ENCODE results near the gene EN2. TPM values are rescaled to one million over a fixed set of nuclear protein-coding genes. Genes with fewer than 3 reads are reported as not detected.

EN2 gene
- total and polyA plus RNA-seq, 12 donors = 0.07 to 0.42 (median 0.13) TPM; not detected in 3

DNA sequence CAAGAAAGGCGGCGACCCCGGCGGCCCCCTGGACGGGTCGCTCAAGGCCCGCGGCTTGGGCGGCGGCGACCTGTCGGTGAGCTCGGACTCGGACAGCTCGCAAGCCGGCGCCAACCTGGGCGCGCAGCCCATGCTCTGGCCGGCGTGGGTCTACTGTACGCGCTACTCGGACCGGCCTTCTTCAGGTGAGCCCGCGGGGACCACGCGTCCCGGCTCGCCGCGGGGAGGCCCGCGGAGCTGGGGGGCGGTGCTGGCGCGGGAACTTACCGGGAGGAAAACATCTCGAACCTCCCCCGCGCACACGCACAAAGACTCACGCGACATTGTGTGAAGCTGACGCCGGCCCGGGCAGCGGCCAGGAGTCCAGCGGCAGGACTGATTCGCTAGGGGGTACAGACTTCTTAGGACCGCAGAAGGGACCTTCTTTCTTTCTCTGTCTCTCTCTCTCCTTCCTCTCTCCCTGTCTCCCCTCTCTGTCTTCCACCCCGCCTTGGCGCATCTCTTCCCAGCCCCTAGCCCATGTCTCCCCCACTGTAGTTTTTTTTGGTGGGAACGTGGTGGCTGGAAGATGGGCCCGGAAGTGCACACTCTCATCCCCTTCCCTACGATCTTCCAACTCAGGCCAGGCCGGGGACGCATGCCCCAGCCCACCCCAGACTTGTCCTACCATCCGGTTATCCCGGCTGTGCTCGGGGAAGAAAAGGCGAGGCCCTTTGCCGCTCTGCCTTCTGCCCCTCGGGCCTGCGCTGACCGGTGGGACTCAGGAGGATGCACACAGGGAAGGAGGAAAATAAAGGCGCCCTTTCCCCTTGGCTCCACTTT is 1.2 kb downstream of the EN2 start:
- no peaks in the 10 kb centered on the region for H3K36me3 ChIP-seq (replicated peaks in 1 of 2)
- peaks cover 21 to 22% of the 10 kb centered on the region in 2 donors for H3K4me1 ChIP-seq (replicated peaks in 1 of 2)

DNA sequence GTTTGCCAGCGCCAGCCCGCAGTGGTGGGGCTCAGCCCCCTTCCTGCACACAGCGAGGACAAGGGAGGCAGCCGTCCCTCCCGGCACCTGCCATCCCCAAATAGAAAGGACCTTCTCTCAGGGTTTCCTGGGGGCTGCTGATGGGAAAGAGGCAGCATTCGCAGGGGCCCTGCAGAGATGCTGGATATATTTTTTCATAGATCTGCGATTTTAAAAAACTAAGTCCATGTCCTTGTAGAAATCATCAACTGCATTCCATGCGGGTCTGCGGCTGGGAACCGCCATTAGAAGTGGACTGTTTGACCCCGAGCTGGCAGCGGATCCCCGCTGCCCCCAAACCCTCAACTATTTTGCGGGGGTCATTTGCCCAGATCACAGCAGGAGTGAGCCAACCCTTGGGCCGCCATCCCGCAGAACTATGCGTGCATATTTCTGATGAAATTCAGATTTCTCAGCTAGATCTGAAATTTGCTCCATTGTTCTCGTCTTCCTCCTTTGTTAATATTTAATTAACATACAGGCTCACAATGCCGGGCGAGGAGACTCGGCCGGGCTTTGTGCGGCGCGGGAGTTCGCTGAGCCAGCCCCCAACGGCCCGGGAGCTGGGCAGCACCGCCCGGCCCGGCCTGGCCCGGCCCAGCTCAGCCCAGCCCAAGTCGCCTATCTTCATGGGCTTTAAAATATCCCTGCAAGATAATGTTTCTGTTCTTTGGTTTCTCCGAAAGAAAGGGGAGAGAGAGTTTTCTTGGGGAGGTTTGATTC is 2.0 kb downstream of the EN2 start:
- no peak for DNase-seq
- no peaks in the 10 kb centered on the region for H3K9me3 ChIP-seq (replicated peaks in 1 of 3)
- 9 to 15% (median 10%) methylated on average over 22 to 34 of the region's 34 CpGs for WGBS, 4 donors
- intact Hi-C loops (cut with DNase I) = no loop called here
- peaks cover 17 to 22% of the 10 kb centered on the region in 2 donors for H3K4me1 ChIP-seq (replicated peaks in 1 of 2)
- H3K4me3 ChIP-seq = no peak overlapping the region
- H3K27ac ChIP-seq = no peak overlapping the region
- peaks cover 94% of the 10 kb centered on the region for H3K27me3 ChIP-seq
- no peaks in the 10 kb centered on the region for H3K36me3 ChIP-seq (replicated peaks in 1 of 2)
- TF ChIP-seq POLR2A (IDR thresholded peaks at IDR 0.05) = no peak
- TF ChIP-seq, protein P1, sequence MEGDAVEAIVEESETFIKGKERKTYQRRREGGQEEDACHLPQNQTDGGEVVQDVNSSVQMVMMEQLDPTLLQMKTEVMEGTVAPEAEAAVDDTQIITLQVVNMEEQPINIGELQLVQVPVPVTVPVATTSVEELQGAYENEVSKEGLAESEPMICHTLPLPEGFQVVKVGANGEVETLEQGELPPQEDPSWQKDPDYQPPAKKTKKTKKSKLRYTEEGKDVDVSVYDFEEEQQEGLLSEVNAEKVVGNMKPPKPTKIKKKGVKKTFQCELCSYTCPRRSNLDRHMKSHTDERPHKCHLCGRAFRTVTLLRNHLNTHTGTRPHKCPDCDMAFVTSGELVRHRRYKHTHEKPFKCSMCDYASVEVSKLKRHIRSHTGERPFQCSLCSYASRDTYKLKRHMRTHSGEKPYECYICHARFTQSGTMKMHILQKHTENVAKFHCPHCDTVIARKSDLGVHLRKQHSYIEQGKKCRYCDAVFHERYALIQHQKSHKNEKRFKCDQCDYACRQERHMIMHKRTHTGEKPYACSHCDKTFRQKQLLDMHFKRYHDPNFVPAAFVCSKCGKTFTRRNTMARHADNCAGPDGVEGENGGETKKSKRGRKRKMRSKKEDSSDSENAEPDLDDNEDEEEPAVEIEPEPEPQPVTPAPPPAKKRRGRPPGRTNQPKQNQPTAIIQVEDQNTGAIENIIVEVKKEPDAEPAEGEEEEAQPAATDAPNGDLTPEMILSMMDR (IDR thresholded peaks at IDR 0.05) = no peak

More for the DNA sequence above, 1.2 kb downstream of the EN2 start:
- no peaks in the 10 kb centered on the region for H3K9me3 ChIP-seq (replicated peaks in 1 of 3)
- TF ChIP-seq, protein P1 (IDR thresholded peaks at IDR 0.05) = no peak
- no peak for TF ChIP-seq POLR2A (IDR thresholded peaks at IDR 0.05)
- H3K27me3 ChIP-seq = peaks cover 94% of the 10 kb centered on the region
- intact Hi-C loops (cut with DNase I) = no loop called here
- H3K4me3 ChIP-seq = peak overlapping the region in 1 of 4 donors; percentile 42
- WGBS, 4 donors = 3 to 6% (median 4%) methylated on average over 21 to 68 of the region's 68 CpGs
- no peak overlapping the region for H3K27ac ChIP-seq
- DNase-seq = no peak

- Histone ChIP-seq H3K27me3 (peaks cover 94% of the 10 kb centered on the region), H3K9me3 (replicated peaks in 1 of 3) (no peaks in the 10 kb centered on the region), H3K4me3 (no peak overlapping the region), H3K27ac (no peak overlapping the region), H3K36me3 (replicated peaks in 1 of 2) (no peaks in the 10 kb centered on the region), H3K4me1 (replicated peaks in 1 of 2) (peaks cover 17 to 22% of the 10 kb centered on the region in 2 donors)
- WGBS, 4 donors = 12 to 24% (median 21%) methylated on average over 6 to 8 of the region's 8 CpGs
- intact Hi-C loops (cut with DNase I) = no loop called here
- DNase-seq = no peak
- TF ChIP-seq, protein P1 (IDR thresholded peaks at IDR 0.05) = no peak
These were observed 3.1 kb downstream of the EN2 start for GRCh38 chr7:155460926-155461613.

- no peak overlapping the region for H3K4me3 ChIP-seq
- no peak overlapping the region for H3K27ac ChIP-seq
- intact Hi-C loops (cut with DNase I) = no loop called here
- no peak for TF ChIP-seq POLR2A (IDR thresholded peaks at IDR 0.05)
- TF ChIP-seq, protein P1 (IDR thresholded peaks at IDR 0.05) = no peak
- WGBS, 4 donors = 31 to 55% (median 44%) methylated on average over 3 of the region's 3 CpGs
- no peak for DNase-seq
- no peaks in the 10 kb centered on the region for H3K36me3 ChIP-seq (replicated peaks in 1 of 2)
- H3K9me3 ChIP-seq (replicated peaks in 1 of 3) = no peaks in the 10 kb centered on the region
- H3K27me3 ChIP-seq = peaks cover 94% of the 10 kb centered on the region
- peaks cover 15 to 17% of the 10 kb centered on the region in 2 donors for H3K4me1 ChIP-seq (replicated peaks in 1 of 2)
These were observed 3.7 kb downstream of the EN2 start for GRCh38 chr7:155461631-155462030.

Data from adrenal gland (tissue), 12 donors.